Hepatocyte (in vitro differentiated cells): ENCODE measurements around the gene SLC47A1. TPM values are rescaled to one million over a fixed set of nuclear protein-coding genes. Genes with fewer than 3 reads are reported as not detected.

Experiments
- DNase-seq: peaks from one replicate; pipeline ENCODE4 v3.0.0-alpha.2; 2016; ENCODE audit warnings: low spot score
- H2AFZ ChIP-seq: fragments of 200-600 bp; sonication (generic); 2 replicates; pipeline ENCODE4 v1.6.0; 2016; ENCODE audit warnings: antibody characterized with exemption, mild to moderate bottlenecking
- H3K27ac ChIP-seq: fragments of 200-600 bp; sonication (generic); 2 replicates; pipeline ENCODE4 v1.5.1; 2016; ENCODE audit warnings: mild to moderate bottlenecking
- H3K27me3 ChIP-seq: fragments of 200-600 bp; sonication (generic); 2 replicates; pipeline ENCODE4 v1.6.1; 2016
- H3K36me3 ChIP-seq: fragments of 200-600 bp; sonication (generic); replicated peaks from 2 replicates; pipeline ENCODE4 v1.5.1; 2016; ENCODE audit warnings: low read depth; ENCODE audit not compliant: insufficient read depth
- H3K4me1 ChIP-seq: fragments of 200-600 bp; sonication (generic); 2 replicates; pipeline ENCODE4 v1.5.1; 2016; ENCODE audit warnings: mild to moderate bottlenecking, moderate library complexity; ENCODE audit not compliant: insufficient read depth
- H3K4me2 ChIP-seq: fragments of 200-600 bp; sonication (generic); 2 replicates; pipeline ENCODE4 v1.6.0; 2016
- H3K4me3 ChIP-seq: fragments of 200-600 bp; sonication (generic); 2 replicates; pipeline ENCODE4 v1.5.1; 2016; ENCODE audit warnings: mild to moderate bottlenecking
- H3K79me2 ChIP-seq: fragments of 200-600 bp; sonication (generic); 2 replicates; pipeline ENCODE4 v1.6.0; 2017; ENCODE audit warnings: mild to moderate bottlenecking
- H3K9me2 ChIP-seq: fragments of 200-600 bp; sonication (generic); replicated peaks from 2 replicates; pipeline ENCODE4 v1.6.0; 2017; ENCODE audit warnings: mild to moderate bottlenecking; ENCODE audit not compliant: insufficient read depth
- H3K9me3 ChIP-seq: fragments of 200-600 bp; sonication (generic); 2 replicates; pipeline ENCODE4 v1.5.1; 2016; ENCODE audit warnings: low read depth, mild to moderate bottlenecking
- H4K20me1 ChIP-seq: fragments of 200-600 bp; sonication (generic); 2 replicates; pipeline ENCODE4 v1.6.0; 2016; ENCODE audit warnings: mild to moderate bottlenecking; ENCODE audit not compliant: insufficient read depth, poor library complexity, severe bottlenecking
- CTCF ChIP-seq: fragments of 200-600 bp; sonication (generic); IDR thresholded peaks from 2 replicates; pipeline ENCODE4 v1.5.1; 2016; ENCODE audit warnings: antibody characterized with exemption, mild to moderate bottlenecking; ENCODE audit not compliant: poor library complexity
- EZH2 ChIP-seq: fragments of 200-600 bp; sonication (generic); IDR thresholded peaks from 2 replicates; pipeline ENCODE4 v1.6.1; 2016; ENCODE audit warnings: antibody characterized with exemption, mild to moderate bottlenecking, borderline replicate concordance
- EZH2phosphoT487 ChIP-seq: fragments of 200-600 bp; sonication (generic); IDR thresholded peaks from one replicate; pipeline ENCODE4 v1.6.1; 2018; ENCODE audit warnings: antibody characterized with exemption, mild to moderate bottlenecking, low read depth, moderate library complexity; ENCODE audit not compliant: unreplicated experiment, severe bottlenecking
- WGBS: methylation state at CpG from one replicate; pipeline ENCODE4 v1.1.6; 2016; ENCODE audit warnings: low lambda C conversion rate; ENCODE audit errors: missing lambda C conversion rate; 5-methylcytosine and 5-hydroxymethylcytosine counted together
- polyA plus RNA-seq: library from polyadenylated mRNA; unstranded; fragments of >200 nt; fragmentation: Nextera tagmentation; extraction: Ambion mirVana; gene quantifications from 2 replicates; pipeline ENCODE4 v1.2.1, GENCODE V29; 2016
- total RNA-seq: library from RNA; depleted of rRNA; stranded (reverse); fragments of >200 nt; gene quantifications from 2 replicates; pipeline ENCODE4 v1.2.3, GENCODE V29; 2014

SLC47A1 gene
- total and polyA plus RNA-seq, 2 experiments from 2014 or later: 26.4 to 38.4 TPM

GRCh38 chr17:19610311-19610710, 76.7 kb downstream of the SLC47A1 start:
- no peak overlapping the region for H3K4me3 ChIP-seq
- no peak overlapping the region for H3K4me2 ChIP-seq
- H3K79me2 ChIP-seq: no peaks in the 10 kb centered on the region
- no peaks in the 10 kb centered on the region for H3K9me3 ChIP-seq
- H3K36me3 ChIP-seq: no peaks in the 10 kb centered on the region
- no peaks in the 10 kb centered on the region for H4K20me1 ChIP-seq
- DNase-seq: no peak
- no peak overlapping the region for H2AFZ ChIP-seq
- 70% methylated on average over 2 of the region's 2 CpGs for WGBS
- H3K4me1 ChIP-seq: no peaks in the 10 kb centered on the region
- no peaks in the 10 kb centered on the region for H3K9me2 ChIP-seq
- H3K27ac ChIP-seq: no peak overlapping the region
- TF ChIP-seq EZH2phosphoT487 (no peak), EZH2 (no peak), CTCF (no peak)
- no peaks in the 10 kb centered on the region for H3K27me3 ChIP-seq

DNA sequence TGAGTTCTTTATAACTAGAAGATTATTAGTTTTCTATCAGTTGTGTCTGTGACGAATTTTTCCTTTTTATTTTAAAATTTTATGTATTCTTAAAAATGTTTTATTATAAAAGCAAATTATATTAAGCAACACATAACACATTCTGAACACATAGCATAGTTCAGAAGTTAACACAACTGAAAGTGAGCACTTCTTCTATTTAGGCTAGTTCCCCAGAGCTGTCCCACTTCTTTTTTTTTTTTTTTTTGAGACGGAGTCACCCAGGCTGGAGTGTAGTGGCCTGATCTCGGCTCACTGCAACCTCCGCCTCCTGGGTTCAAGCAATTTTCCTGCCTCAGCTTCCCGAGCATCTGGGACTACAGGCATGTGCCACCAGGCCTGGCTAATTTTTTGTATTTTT, 77.2 kb downstream of the SLC47A1 start:
- Histone ChIP-seq H3K4me3 (no peak overlapping the region), H3K9me2 (no peaks in the 10 kb centered on the region), H3K4me2 (no peak overlapping the region), H2AFZ (no peak overlapping the region), H3K36me3 (no peaks in the 10 kb centered on the region), H3K27ac (no peak overlapping the region), H3K79me2 (no peaks in the 10 kb centered on the region), H3K27me3 (no peaks in the 10 kb centered on the region), H3K4me1 (no peaks in the 10 kb centered on the region), H3K9me3 (no peaks in the 10 kb centered on the region), H4K20me1 (no peaks in the 10 kb centered on the region)
- DNase-seq: no peak
- 88% methylated on average over 5 of the region's 5 CpGs for WGBS
- TF ChIP-seq EZH2phosphoT487 (no peak), EZH2 (no peak), CTCF (no peak)

DNA sequence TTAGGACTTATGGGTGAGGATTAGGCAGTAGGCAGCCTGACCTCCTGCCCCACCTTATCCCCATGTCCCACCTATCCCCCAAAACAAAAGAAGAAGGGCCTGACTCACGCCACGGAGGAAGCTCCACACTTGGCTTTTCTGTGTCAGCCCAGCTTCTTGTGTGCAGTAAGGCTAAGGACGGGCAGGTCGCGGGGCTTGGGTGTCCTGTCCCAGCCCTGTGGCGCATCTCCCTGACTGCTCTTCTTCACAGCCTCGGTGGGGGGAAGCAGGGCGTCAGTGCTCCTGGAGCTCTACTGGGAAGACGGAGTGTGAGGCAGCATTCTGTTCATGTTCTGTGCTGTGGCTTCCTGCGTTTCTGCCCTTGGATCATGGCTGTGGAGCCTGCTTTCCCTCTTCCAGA, 80.3 kb downstream of the SLC47A1 start:
- H3K36me3 ChIP-seq: no peaks in the 10 kb centered on the region
- DNase-seq: no peak
- no peaks in the 10 kb centered on the region for H3K27me3 ChIP-seq
- H3K9me3 ChIP-seq: no peaks in the 10 kb centered on the region
- H3K4me1 ChIP-seq: no peaks in the 10 kb centered on the region
- WGBS: 82% methylated on average over 10 of the region's 10 CpGs
- H3K27ac ChIP-seq: no peak overlapping the region
- no peak overlapping the region for H3K4me2 ChIP-seq
- H4K20me1 ChIP-seq: no peaks in the 10 kb centered on the region
- H2AFZ ChIP-seq: no peak overlapping the region
- H3K4me3 ChIP-seq: no peak overlapping the region
- TF ChIP-seq EZH2phosphoT487: no peak
- no peak for TF ChIP-seq CTCF
- TF ChIP-seq EZH2: no peak
- H3K9me2 ChIP-seq: no peaks in the 10 kb centered on the region
- no peaks in the 10 kb centered on the region for H3K79me2 ChIP-seq

DNA sequence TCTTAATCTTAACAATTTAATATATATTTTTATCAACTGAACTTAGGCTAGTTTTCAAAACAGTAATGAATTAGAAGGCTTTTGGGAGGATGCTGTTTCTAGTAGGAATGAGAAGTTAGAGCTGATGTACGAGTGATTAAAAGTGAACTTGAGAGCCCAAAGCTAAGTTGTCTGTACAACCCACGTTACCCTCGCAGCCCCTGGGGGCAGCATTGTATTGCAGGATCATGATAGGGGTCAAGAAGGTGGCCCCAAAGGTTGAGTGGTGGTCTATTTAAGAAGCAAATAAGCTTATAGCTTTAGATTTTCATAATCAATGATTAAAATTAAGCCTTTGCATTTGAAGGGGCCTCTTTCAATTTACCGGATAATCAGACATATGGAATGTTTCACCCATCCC, 81.2 kb downstream of the SLC47A1 start:
- whole genome bisulfite sequencing: 85% methylated on average over 4 of the region's 4 CpGs
- Histone ChIP-seq H3K36me3 (no peaks in the 10 kb centered on the region), H3K4me2 (no peak overlapping the region), H3K27me3 (no peaks in the 10 kb centered on the region), H3K9me2 (no peaks in the 10 kb centered on the region), H3K27ac (no peak overlapping the region), H3K4me1 (no peaks in the 10 kb centered on the region), H3K4me3 (no peak overlapping the region), H2AFZ (no peak overlapping the region), H3K9me3 (no peaks in the 10 kb centered on the region), H4K20me1 (no peaks in the 10 kb centered on the region), H3K79me2 (no peaks in the 10 kb centered on the region)
- TF ChIP-seq CTCF: no peak
- no peak for TF ChIP-seq EZH2phosphoT487
- TF ChIP-seq EZH2: no peak
- DNase-seq: no peak
